Measurements from ENCODE around the gene PFDN5.
A peak's percentile ranks its signal among the peaks of the same experiment; 100 is the strongest.
"Not testable (repeated sequence)": the region's sequence is repeated elsewhere in the genome, so short reads cannot be mapped to it uniquely, and the experiment has no call there.

Gene PFDN5

GRCh38 chr12:53295891-53296219 lies 513 bp downstream of the PFDN5 start:
- peak overlapping the region; percentile 95 for H3K27ac ChIP-seq (replicated peaks)
- TF ChIP-seq, protein P1, sequence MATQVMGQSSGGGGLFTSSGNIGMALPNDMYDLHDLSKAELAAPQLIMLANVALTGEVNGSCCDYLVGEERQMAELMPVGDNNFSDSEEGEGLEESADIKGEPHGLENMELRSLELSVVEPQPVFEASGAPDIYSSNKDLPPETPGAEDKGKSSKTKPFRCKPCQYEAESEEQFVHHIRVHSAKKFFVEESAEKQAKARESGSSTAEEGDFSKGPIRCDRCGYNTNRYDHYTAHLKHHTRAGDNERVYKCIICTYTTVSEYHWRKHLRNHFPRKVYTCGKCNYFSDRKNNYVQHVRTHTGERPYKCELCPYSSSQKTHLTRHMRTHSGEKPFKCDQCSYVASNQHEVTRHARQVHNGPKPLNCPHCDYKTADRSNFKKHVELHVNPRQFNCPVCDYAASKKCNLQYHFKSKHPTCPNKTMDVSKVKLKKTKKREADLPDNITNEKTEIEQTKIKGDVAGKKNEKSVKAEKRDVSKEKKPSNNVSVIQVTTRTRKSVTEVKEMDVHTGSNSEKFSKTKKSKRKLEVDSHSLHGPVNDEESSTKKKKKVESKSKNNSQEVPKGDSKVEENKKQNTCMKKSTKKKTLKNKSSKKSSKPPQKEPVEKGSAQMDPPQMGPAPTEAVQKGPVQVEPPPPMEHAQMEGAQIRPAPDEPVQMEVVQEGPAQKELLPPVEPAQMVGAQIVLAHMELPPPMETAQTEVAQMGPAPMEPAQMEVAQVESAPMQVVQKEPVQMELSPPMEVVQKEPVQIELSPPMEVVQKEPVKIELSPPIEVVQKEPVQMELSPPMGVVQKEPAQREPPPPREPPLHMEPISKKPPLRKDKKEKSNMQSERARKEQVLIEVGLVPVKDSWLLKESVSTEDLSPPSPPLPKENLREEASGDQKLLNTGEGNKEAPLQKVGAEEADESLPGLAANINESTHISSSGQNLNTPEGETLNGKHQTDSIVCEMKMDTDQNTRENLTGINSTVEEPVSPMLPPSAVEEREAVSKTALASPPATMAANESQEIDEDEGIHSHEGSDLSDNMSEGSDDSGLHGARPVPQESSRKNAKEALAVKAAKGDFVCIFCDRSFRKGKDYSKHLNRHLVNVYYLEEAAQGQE (IDR thresholded peaks at IDR 0.05; ENCODE audit: insufficient replicate concordance, low read depth), result no peak
- no peak for TF ChIP-seq POLR2AphosphoS5 (IDR thresholded peaks at IDR 0.05; ENCODE audit: low read depth)
- no peak for TF ChIP-seq CTCF (IDR thresholded peaks at IDR 0.05; ENCODE audit: insufficient read depth, low read length)
- TF ChIP-seq SPI1 (IDR thresholded peaks at IDR 0.05; ENCODE audit: borderline replicate concordance, low read depth), result no peak
- TF ChIP-seq GABPA (IDR thresholded peaks at IDR 0.05; ENCODE audit: low read depth), result no peak
- H3K27me3 ChIP-seq (ENCODE audit: insufficient read depth, poor library complexity, severe bottlenecking), result no peaks in the 10 kb centered on the region
- H3K4me3 ChIP-seq (replicated peaks; ENCODE audit: insufficient read depth, low read length), result peak overlapping the region; percentile 66
- DNase-seq (ENCODE audit: low read depth in 1 of 2, low spot score in 1 of 2), result no peak

DNA sequence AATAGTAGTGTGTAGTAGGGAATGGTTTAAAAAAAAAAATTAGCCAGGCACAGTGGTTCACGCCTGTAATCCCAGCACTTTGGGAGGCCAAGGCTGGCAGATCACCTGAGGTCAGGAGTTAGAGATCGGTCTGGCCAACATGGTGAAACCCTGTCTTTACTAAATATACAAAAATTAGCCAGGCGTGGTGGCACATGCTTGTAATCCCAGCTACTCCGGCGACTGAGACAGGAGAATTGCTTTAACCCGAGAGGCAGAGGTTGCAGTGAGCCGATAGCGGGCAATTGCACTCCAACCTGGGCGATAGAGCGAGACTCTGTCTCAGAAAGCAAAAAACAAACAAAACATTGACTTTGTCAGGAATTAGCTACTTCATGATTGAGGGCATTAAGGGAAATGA lies 1.8 kb downstream of the PFDN5 start:
- H3K27me3 ChIP-seq (ENCODE audit: insufficient read depth, poor library complexity, severe bottlenecking); H3K4me3 ChIP-seq (replicated peaks; ENCODE audit: insufficient read depth, low read length); DNase-seq (ENCODE audit: low read depth in 1 of 2, low spot score in 1 of 2): not testable (repeated sequence)
- H3K27ac ChIP-seq (replicated peaks), result peak overlapping the region; percentile 95

DNA sequence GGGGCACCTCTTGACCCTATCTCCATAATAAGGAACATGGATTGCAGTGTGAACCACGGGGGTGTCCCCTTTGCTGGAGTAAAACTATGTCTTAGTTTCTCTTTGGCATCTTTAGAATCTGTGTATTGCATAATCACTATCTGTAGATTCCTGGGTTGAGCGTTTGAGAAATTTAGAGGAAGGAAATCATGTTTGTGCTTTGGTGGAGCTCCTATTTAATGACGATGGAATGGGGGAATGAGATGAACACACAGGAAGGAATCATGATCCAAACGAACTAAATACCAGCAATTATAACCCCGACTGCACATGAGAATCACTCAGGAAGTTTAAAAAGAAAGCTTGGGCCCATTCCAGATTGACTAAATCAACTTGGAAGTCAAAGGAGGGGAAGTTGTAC lies 2.8 kb downstream of the PFDN5 start:
- H3K27ac ChIP-seq (replicated peaks), result peak overlapping the region; percentile 95
- peak in 1 of 2 experiments; percentile 45 for DNase-seq (ENCODE audit: low read depth in 1 of 2, low spot score in 1 of 2)
- no peaks in the 10 kb centered on the region for H3K27me3 ChIP-seq (ENCODE audit: insufficient read depth, poor library complexity, severe bottlenecking)
- TF ChIP-seq SPI1 (IDR thresholded peaks at IDR 0.05; ENCODE audit: borderline replicate concordance, low read depth) (no peak), CTCF (IDR thresholded peaks at IDR 0.05; ENCODE audit: insufficient read depth, low read length) (no peak), GABPA (IDR thresholded peaks at IDR 0.05; ENCODE audit: low read depth) (no peak), POLR2AphosphoS5 (IDR thresholded peaks at IDR 0.05; ENCODE audit: low read depth) (no peak)
- TF ChIP-seq, protein P1 (IDR thresholded peaks at IDR 0.05; ENCODE audit: insufficient replicate concordance, low read depth), result no peak
- H3K4me3 ChIP-seq (replicated peaks; ENCODE audit: insufficient read depth, low read length), result no peak overlapping the region

- peak; percentile 82 to 90 for DNase-seq (ENCODE audit: low read depth in 1 of 2, low spot score in 1 of 2)
Observed at GRCh38 chr12:53299101-53299453, 3.7 kb downstream of the PFDN5 start.

DNA sequence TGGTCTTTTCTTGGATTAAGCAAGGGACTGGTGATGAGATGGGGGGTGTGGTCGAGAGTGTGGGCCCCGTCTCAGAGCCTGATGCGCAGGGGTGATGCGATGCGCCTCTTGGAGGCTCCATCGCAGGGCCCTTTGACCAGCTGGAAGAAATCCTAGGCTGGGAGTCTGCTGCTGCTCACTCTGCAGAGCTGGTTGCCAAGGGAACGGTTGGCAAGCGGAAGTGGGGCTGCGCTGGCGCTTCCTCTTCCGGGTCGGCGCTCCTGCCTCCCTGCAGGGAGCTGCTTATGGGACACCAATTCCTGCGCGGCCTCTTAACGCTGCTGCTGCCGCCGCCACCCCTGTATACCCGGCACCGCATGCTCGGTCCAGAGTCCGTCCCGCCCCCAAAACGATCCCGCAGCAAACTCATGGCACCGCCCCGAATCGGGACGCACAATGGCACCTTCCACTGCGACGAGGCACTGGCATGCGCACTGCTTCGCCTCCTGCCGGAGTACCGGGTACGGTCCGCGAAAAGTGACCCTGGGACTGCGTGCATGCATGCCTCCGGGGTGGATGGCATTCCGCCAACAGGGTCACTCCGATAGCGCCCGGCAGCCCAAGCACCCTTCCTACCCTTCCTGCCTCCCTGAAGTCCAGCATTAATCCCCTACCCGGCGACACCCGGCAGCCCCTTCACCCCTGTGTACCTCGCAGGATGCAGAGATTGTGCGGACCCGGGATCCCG lies 4.3 kb downstream of the PFDN5 start, which contains the start of gene MYG1:
Gene MYG1, plus strand, starts transcription at position 242 of the 727 bp plus-strand sequence. Its CDS starts 43 bp downstream, at position 285.
- peak within 1 kb of the TSS; percentile 95 for H3K4me3 ChIP-seq (replicated peaks; ENCODE audit: insufficient read depth, low read length)
- peak; percentile 92 to 93 for DNase-seq (ENCODE audit: low read depth in 1 of 2, low spot score in 1 of 2)
- H3K27me3 ChIP-seq (ENCODE audit: insufficient read depth, poor library complexity, severe bottlenecking), result no peaks in the 10 kb centered on the region
- TF ChIP-seq, protein P1 (IDR thresholded peaks at IDR 0.05; ENCODE audit: insufficient replicate concordance, low read depth), result no peak
- peak; percentile 86 for TF ChIP-seq SPI1 (IDR thresholded peaks at IDR 0.05; ENCODE audit: borderline replicate concordance, low read depth)
- peak; percentile 96 for TF ChIP-seq GABPA (IDR thresholded peaks at IDR 0.05; ENCODE audit: low read depth)
- TF ChIP-seq POLR2AphosphoS5 (IDR thresholded peaks at IDR 0.05; ENCODE audit: low read depth), result peak; percentile 91
- no peak for TF ChIP-seq CTCF (IDR thresholded peaks at IDR 0.05; ENCODE audit: insufficient read depth, low read length)
- H3K27ac ChIP-seq (replicated peaks), result peak within 1 kb of the TSS; percentile 95

More at GRCh38 chr12:53299101-53299453, 3.7 kb downstream of the PFDN5 start:
- Histone ChIP-seq H3K4me3 (replicated peaks; ENCODE audit: insufficient read depth, low read length) (peak overlapping the region; percentile 95), H3K27ac (replicated peaks) (peak overlapping the region; percentile 95), H3K27me3 (ENCODE audit: insufficient read depth, poor library complexity, severe bottlenecking) (no peaks in the 10 kb centered on the region)
- TF ChIP-seq POLR2AphosphoS5 (IDR thresholded peaks at IDR 0.05; ENCODE audit: low read depth) (no peak), SPI1 (IDR thresholded peaks at IDR 0.05; ENCODE audit: borderline replicate concordance, low read depth) (peak; percentile 62; the same call in 1 of the 2 replicates)

Measured in HL-60 (cell line).